OCI-LY3 (cell line): Measurements from ENCODE around the gene HAO2.

Experiments used
- H2AFZ ChIP-seq: fragments of 200-600, 300-600 bp; shearing (Covaris generic); 2 replicates; pipeline ENCODE4 v1.6.0; 2014; ENCODE audit warnings: antibody characterized with exemption, low read depth, low read length
- H3K27ac ChIP-seq: fragments of 200-600, 300-600 bp; sonication (generic); 2 replicates; pipeline ENCODE4 v1.5.1; 2014; ENCODE audit warnings: mild to moderate bottlenecking, low read length, moderate library complexity, mixed read lengths
- H3K27me3 ChIP-seq: fragments of 200-600, 300-600 bp; sonication (generic); 2 replicates; pipeline ENCODE4 v1.6.1; 2014; ENCODE audit warnings: low read depth, low read length, mixed read lengths
- H3K36me3 ChIP-seq: fragments of 200-600, 300-600 bp; sonication (generic); replicated peaks from 2 replicates; pipeline ENCODE3; 2014; ENCODE audit warnings: low read depth, low read length, mixed read lengths
- H3K4me1 ChIP-seq: fragments of 300-600, 200-600 bp; sonication (generic); 2 replicates; pipeline ENCODE4 v1.6.1; 2014; ENCODE audit warnings: low read length, mixed read lengths
- H3K4me2 ChIP-seq: fragments of 200-600, 300-600 bp; sonication (generic); 2 replicates; pipeline ENCODE4 v1.6.1; 2014; ENCODE audit warnings: low read length, mixed read lengths
- H3K4me3 ChIP-seq: fragments of 300-600, 200-600 bp; sonication (generic); 2 replicates; pipeline ENCODE4 v1.5.1; 2014; ENCODE audit warnings: antibody characterized with exemption, mild to moderate bottlenecking, low read length, moderate library complexity
- H3K79me2 ChIP-seq: fragments of 300-600, 200-600 bp; shearing (Covaris generic); 2 replicates; pipeline ENCODE4 v1.6.1; 2014; ENCODE audit warnings: mild to moderate bottlenecking, low read length, mixed read lengths
- H3K9ac ChIP-seq: fragments of 300-600, 200-600 bp; shearing (Covaris generic); 2 replicates; pipeline ENCODE4 v1.6.0; 2014; ENCODE audit warnings: mild to moderate bottlenecking, low read length, moderate library complexity
- H3K9me3 ChIP-seq: fragments of 200-600, 300-600 bp; shearing (Covaris generic); 2 replicates; pipeline ENCODE4 v1.6.1; 2014; ENCODE audit warnings: low read length, mixed read lengths; ENCODE audit not compliant: insufficient read depth
- H4K20me1 ChIP-seq: fragments of 200-600, 300-600 bp; sonication (generic); 2 replicates; pipeline ENCODE4 v1.6.1; 2016; ENCODE audit warnings: low read length, mixed read lengths; ENCODE audit not compliant: insufficient read depth
- EZH2phosphoT487 ChIP-seq: fragments of 200-600 bp; shearing (Covaris generic); IDR thresholded peaks from 2 replicates; pipeline ENCODE4 v1.6.1; 2018; ENCODE audit warnings: antibody characterized with exemption, mixed run types, low read depth
- TF ChIP-seq, protein P1 (sequence below): fragments of 200-600, 300-600 bp; sonication (generic); IDR thresholded peaks from 2 replicates; pipeline ENCODE4 v1.5.1; 2014; ENCODE audit warnings: antibody characterized with exemption, low read length, low read depth

The HAO2 gene

GRCh38 chr1:119338004-119338403, 30.6 kb upstream of the HAO2 start:
- Histone ChIP-seq H3K9ac (no peak overlapping the region), H3K9me3 (no peaks in the 10 kb centered on the region), H3K4me3 (no peak overlapping the region), H4K20me1 (no peaks in the 10 kb centered on the region), H3K4me1 (peaks cover 21% of the 10 kb centered on the region), H3K4me2 (no peak overlapping the region), H3K79me2 (no peaks in the 10 kb centered on the region), H3K27me3 (no peaks in the 10 kb centered on the region), H2AFZ (no peak overlapping the region), H3K36me3 (no peaks in the 10 kb centered on the region), H3K27ac (no peak overlapping the region)
- TF ChIP-seq, protein P1, sequence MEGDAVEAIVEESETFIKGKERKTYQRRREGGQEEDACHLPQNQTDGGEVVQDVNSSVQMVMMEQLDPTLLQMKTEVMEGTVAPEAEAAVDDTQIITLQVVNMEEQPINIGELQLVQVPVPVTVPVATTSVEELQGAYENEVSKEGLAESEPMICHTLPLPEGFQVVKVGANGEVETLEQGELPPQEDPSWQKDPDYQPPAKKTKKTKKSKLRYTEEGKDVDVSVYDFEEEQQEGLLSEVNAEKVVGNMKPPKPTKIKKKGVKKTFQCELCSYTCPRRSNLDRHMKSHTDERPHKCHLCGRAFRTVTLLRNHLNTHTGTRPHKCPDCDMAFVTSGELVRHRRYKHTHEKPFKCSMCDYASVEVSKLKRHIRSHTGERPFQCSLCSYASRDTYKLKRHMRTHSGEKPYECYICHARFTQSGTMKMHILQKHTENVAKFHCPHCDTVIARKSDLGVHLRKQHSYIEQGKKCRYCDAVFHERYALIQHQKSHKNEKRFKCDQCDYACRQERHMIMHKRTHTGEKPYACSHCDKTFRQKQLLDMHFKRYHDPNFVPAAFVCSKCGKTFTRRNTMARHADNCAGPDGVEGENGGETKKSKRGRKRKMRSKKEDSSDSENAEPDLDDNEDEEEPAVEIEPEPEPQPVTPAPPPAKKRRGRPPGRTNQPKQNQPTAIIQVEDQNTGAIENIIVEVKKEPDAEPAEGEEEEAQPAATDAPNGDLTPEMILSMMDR = no peak
- no peak for TF ChIP-seq EZH2phosphoT487

- H3K27ac ChIP-seq = no peak overlapping the region
- peaks cover 21% of the 10 kb centered on the region for H3K4me1 ChIP-seq
- no peak overlapping the region for H3K9ac ChIP-seq
- H3K9me3 ChIP-seq = no peaks in the 10 kb centered on the region
- no peaks in the 10 kb centered on the region for H4K20me1 ChIP-seq
- H3K79me2 ChIP-seq = no peaks in the 10 kb centered on the region
- no peak overlapping the region for H2AFZ ChIP-seq
- TF ChIP-seq, protein P1 = no peak
- TF ChIP-seq EZH2phosphoT487 = no peak
- H3K4me3 ChIP-seq = no peak overlapping the region
- peak overlapping the region; percentile 7; the same call in 1 of the 2 replicates for H3K4me2 ChIP-seq
- no peaks in the 10 kb centered on the region for H3K36me3 ChIP-seq
- H3K27me3 ChIP-seq = no peaks in the 10 kb centered on the region
Observed at GRCh38 chr1:119338757-119339156, 29.8 kb upstream of the HAO2 start.

DNA sequence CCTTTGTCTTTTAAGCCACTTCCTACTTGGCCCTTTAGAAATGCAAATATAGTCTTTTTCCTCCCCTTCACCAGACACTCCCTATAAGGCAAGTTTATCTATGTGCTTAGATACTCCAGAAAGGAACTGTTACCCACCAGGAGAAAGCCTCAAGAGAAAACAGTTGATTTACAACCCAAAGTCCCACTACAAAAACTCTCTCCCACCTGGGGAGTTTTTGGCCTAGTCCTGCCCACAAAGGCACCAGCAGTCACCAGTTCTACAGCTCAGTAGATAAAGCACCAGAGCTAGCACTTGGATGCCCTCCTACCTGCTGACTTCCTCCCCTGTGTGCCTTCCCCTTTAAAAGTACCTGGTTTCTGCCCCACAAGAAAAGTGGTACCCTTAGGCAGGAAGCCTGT, 27.7 kb upstream of the HAO2 start:
- H3K9ac ChIP-seq = no peak overlapping the region

GRCh38 chr1:119341372-119341947, 27.1 kb upstream of the HAO2 start:
- Histone ChIP-seq H3K4me3 (no peak overlapping the region), H3K36me3 (no peaks in the 10 kb centered on the region), H3K4me2 (no peak overlapping the region), H3K79me2 (no peaks in the 10 kb centered on the region), H3K9me3 (no peaks in the 10 kb centered on the region), H4K20me1 (no peaks in the 10 kb centered on the region), H3K27ac (no peak overlapping the region), H2AFZ (no peak overlapping the region), H3K4me1 (peaks cover 21% of the 10 kb centered on the region), H3K27me3 (no peaks in the 10 kb centered on the region), H3K9ac (no peak overlapping the region)
- TF ChIP-seq, protein P1 = no peak
- TF ChIP-seq EZH2phosphoT487 = no peak

More for the DNA sequence above, 27.7 kb upstream of the HAO2 start:
- no peaks in the 10 kb centered on the region for H3K36me3 ChIP-seq
- TF ChIP-seq, protein P1 = no peak
- TF ChIP-seq EZH2phosphoT487 = no peak
- H3K79me2 ChIP-seq = no peaks in the 10 kb centered on the region
- H3K4me2 ChIP-seq = no peak overlapping the region
- no peaks in the 10 kb centered on the region for H4K20me1 ChIP-seq
- H3K4me1 ChIP-seq = peaks cover 21% of the 10 kb centered on the region
- no peak overlapping the region for H2AFZ ChIP-seq
- no peaks in the 10 kb centered on the region for H3K27me3 ChIP-seq
- H3K27ac ChIP-seq = no peak overlapping the region
- no peak overlapping the region for H3K4me3 ChIP-seq
- no peaks in the 10 kb centered on the region for H3K9me3 ChIP-seq
